IMR-90 (cell line): ENCODE results near the gene RHOB. TPM values are rescaled to one million over a fixed set of nuclear protein-coding genes. Genes with fewer than 3 reads are reported as not detected.
A peak's percentile ranks its signal among the peaks of the same experiment; 100 is the strongest.

ENCODE experiments used
- ATAC-seq: fragments of 200-7000 bp; cut with Tn5 transposase; 2 replicates; pipeline ENCODE4 v1.9.1; 2020; ENCODE audit warnings: low read depth, mild to moderate bottlenecking, moderate library complexity
- BruUV-seq: library from RNA; stranded (reverse); fragments of 400-500 nt; replicated peaks from 2 replicates; lab custom pipeline; 2021; lab: Mats Ljungman, UMichigan
- CTCF ChIA-PET: fragments of 300-600 bp; formaldehyde crosslinking; extraction: SDS; loops from one replicate; lab custom pipeline; 2021; ENCODE audit warnings: antibody characterized with exemption; lab: Yijun Ruan, JAX
- POLR2A ChIA-PET: fragments of 300-600 bp; sonication (Branson Sonifier 250); formaldehyde crosslinking; loops from one replicate; lab custom pipeline; 2022; ENCODE audit warnings: antibody characterized with exemption; ENCODE audit not compliant: unreplicated experiment; lab: Charles Lee
- DNase-seq: peaks from one replicate; pipeline ENCODE4 v3.0.0; 2013
- H2AFZ ChIP-seq: replicated peaks from 2 replicates; pipeline ENCODE3; 2013; ENCODE audit warnings: low read length, mild to moderate bottlenecking; ENCODE audit not compliant: poor library complexity
- H2AK5ac ChIP-seq: 2 replicates; pipeline ENCODE4 v1.6.1; 2013; ENCODE audit warnings: low read depth, low read length, inconsistent platforms
- H2AK9ac ChIP-seq: replicated peaks from 2 replicates; pipeline ENCODE3; 2013; ENCODE audit warnings: mild to moderate bottlenecking, low read depth, low read length, moderate library complexity; ENCODE audit not compliant: poor library complexity
- H2BK120ac ChIP-seq: 2 replicates; pipeline ENCODE4 v1.6.1; 2013; ENCODE audit warnings: low read depth, low read length, inconsistent platforms
- H2BK15ac ChIP-seq: 3 replicates; pipeline ENCODE4 v1.6.1; 2013; ENCODE audit warnings: low read depth, low read length, inconsistent platforms
- H2BK20ac ChIP-seq: 2 replicates; pipeline ENCODE4 v1.6.1; 2013; ENCODE audit warnings: low read depth, mild to moderate bottlenecking, inconsistent platforms, low read length, moderate library complexity
- H2BK5ac ChIP-seq: 2 replicates; pipeline ENCODE4 v1.6.1; 2013; ENCODE audit warnings: mild to moderate bottlenecking, low read depth, low read length, inconsistent platforms; ENCODE audit not compliant: poor library complexity, severe bottlenecking
- H3K14ac ChIP-seq: replicated peaks from 2 replicates; pipeline ENCODE4 v1.6.1; 2013; ENCODE audit warnings: low read depth, low read length, inconsistent platforms
- H3K18ac ChIP-seq: 2 replicates; pipeline ENCODE4 v1.6.1; 2013; ENCODE audit warnings: low read depth, low read length, control low read depth
- H3K23ac ChIP-seq: 2 replicates; pipeline ENCODE4 v1.6.1; 2013; ENCODE audit warnings: low read depth, low read length, inconsistent platforms
- H3K27ac ChIP-seq: 2 replicates; pipeline ENCODE4 v1.5.1; 2013; ENCODE audit warnings: mild to moderate bottlenecking, control low read depth, low read length; ENCODE audit not compliant: insufficient read depth
- H3K27me3 ChIP-seq: 2 replicates; pipeline ENCODE4 v1.6.1; 2013; ENCODE audit warnings: low read length; ENCODE audit not compliant: control insufficient read depth, insufficient read depth
- H3K36me3 ChIP-seq: 2 replicates; pipeline ENCODE4 v1.6.1; 2013; ENCODE audit warnings: low read length, mixed read lengths; ENCODE audit not compliant: control insufficient read depth, insufficient read depth
- H3K4ac ChIP-seq: 2 replicates; pipeline ENCODE4 v1.6.1; 2013; ENCODE audit warnings: low read depth, low read length, inconsistent platforms
- H3K4me1 ChIP-seq: 2 replicates; pipeline ENCODE4 v1.6.1; 2013; ENCODE audit warnings: low read length, mixed read lengths; ENCODE audit not compliant: control insufficient read depth, insufficient read depth
- H3K4me2 ChIP-seq: 2 replicates; pipeline ENCODE4 v1.6.1; 2013; ENCODE audit warnings: low read depth, mild to moderate bottlenecking, control low read depth, low read length, moderate library complexity
- H3K4me3 ChIP-seq: 2 replicates; pipeline ENCODE4 v1.5.1; 2013; ENCODE audit warnings: low read depth, mild to moderate bottlenecking, control low read depth, low read length, moderate library complexity; ENCODE audit not compliant: insufficient read depth
- H3K56ac ChIP-seq: 2 replicates; pipeline ENCODE4 v1.6.1; 2013; ENCODE audit warnings: low read length, inconsistent platforms; ENCODE audit not compliant: insufficient read depth; ENCODE audit errors: extremely low read depth
- H3K79me1 ChIP-seq, 2 experiments: 2 replicates each; pipeline ENCODE4 v1.6.1; 2013; ENCODE audit warnings: low read length in 2 of 2, inconsistent platforms in 1 of 2, low read depth in 1 of 2
- H3K9ac ChIP-seq: 2 replicates; pipeline ENCODE4 v1.6.1; 2013; ENCODE audit warnings: low read depth, low read length, control low read depth
- H3K9me1 ChIP-seq: 2 replicates; pipeline ENCODE4 v1.6.1; 2013; ENCODE audit warnings: low read length, inconsistent platforms; ENCODE audit not compliant: insufficient read depth
- H3K9me3 ChIP-seq: 2 replicates; pipeline ENCODE4 v1.6.1; 2013; ENCODE audit warnings: low read length; ENCODE audit not compliant: control insufficient read depth, insufficient read depth
- H4K20me1 ChIP-seq: 2 replicates; pipeline ENCODE4 v1.6.1; 2013; ENCODE audit warnings: low read length, inconsistent platforms; ENCODE audit not compliant: insufficient read depth
- H4K5ac ChIP-seq: 2 replicates; pipeline ENCODE4 v1.6.1; 2013; ENCODE audit warnings: mild to moderate bottlenecking, low read depth, low read length, control low read depth
- H4K8ac ChIP-seq, 2 experiments: 2 replicates each; pipeline ENCODE4 v1.6.1; 2013; ENCODE audit warnings: low read depth in 2 of 2, low read length in 2 of 2, control low read depth in 1 of 2, inconsistent platforms in 1 of 2
- H4K91ac ChIP-seq: 2 replicates; pipeline ENCODE4 v1.6.1; 2013; ENCODE audit warnings: low read depth, low read length, inconsistent platforms; ENCODE audit not compliant: insufficient read depth
- MAZ ChIP-seq: IDR thresholded peaks from 2 replicates; pipeline ENCODE4 v1.6.1; 2012; ENCODE audit warnings: low read depth, mild to moderate bottlenecking, low read length, improper control_type of control experiment, moderate library complexity, borderline replicate concordance
- WGBS, 2 experiments: methylation state at CpG; one replicate each; pipeline versions ENCODE4 v1.1.5 to v1.1.7; 2013; ENCODE audit warnings: missing lambda C conversion rate in 2 of 2; ENCODE audit not compliant: insufficient read length in 1 of 2; ENCODE audit errors: extremely low coverage in 2 of 2; 5-methylcytosine and 5-hydroxymethylcytosine counted together
- dilution Hi-C: fragments of 300-500 bp; cut with HindIII; formaldehyde crosslinking; loops from one replicate; pipeline ENCODE4 v1.14.3; 2018; ENCODE audit warnings: low sequenced_read_pairs; ENCODE audit not compliant: unreplicated experiment
- in situ Hi-C: fragments of 300-500 bp; cut with MboI; formaldehyde crosslinking; loops from 3 replicates; pipeline ENCODE4 v1.14.3; 2019; ENCODE audit warnings: low sequenced_read_pairs, inconsistent platforms, mixed read lengths
- intact Hi-C: fragments of 100-400 bp; cut with micrococcal nuclease; formaldehyde crosslinking; loops from 2 replicates; pipeline ENCODE4 v1.10.0; 2022
- polyA plus RNA-seq, 3 experiments: library from polyadenylated mRNA; depleted of rRNA; stranded (reverse); fragments of >200 nt; gene quantifications; 2 replicates each; pipeline ENCODE4 v1.2.3, GENCODE V29; 2012; ENCODE audit warnings: low replicate concordance in 1 of 3
- total RNA-seq: library from RNA; depleted of rRNA; stranded (reverse); fragments of >200 nt; gene quantifications from 2 replicates; pipeline ENCODE4 v1.2.3, GENCODE V29; 2012
- TF ChIP-seq, protein P1 (sequence below): conservative IDR thresholded peaks from 2 replicates; pipeline ENCODE4 v1.5.1; 2012; ENCODE audit warnings: mild to moderate bottlenecking, low read depth, low read length, improper control_type of control experiment

The RHOB gene
- total and polyA plus RNA-seq, 2 of the 4 experiments (the other 2 are of a cell fraction), result 112 to 149 TPM

DNA sequence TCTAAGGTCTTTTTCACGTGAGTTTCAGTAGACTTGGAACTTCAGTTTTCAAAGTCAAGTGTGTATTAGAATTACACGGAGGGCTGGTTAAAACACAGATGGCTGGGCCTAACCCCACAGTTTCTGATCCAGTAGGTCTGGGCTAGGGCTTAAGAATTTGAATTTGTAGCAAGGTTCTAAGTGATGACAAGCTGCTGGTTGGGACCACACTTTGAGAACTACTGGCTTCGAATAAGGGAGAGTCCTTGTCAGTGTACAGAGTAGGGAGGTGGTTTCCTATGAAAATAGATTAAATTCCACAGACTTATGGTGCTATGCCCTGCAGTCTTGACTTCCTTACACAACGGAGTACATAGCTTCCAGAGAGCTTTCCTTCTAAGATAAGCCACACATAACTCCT, 4.5 kb downstream of the RHOB start:
- Histone ChIP-seq H3K18ac (peak overlapping the region; percentile 40; the same call in 1 of the 2 replicates), H2BK20ac (no peak overlapping the region), H3K36me3 (peaks cover 6% of the 10 kb centered on the region), H3K9ac (no peak overlapping the region), H3K56ac (no peak overlapping the region), H3K4me3 (no peak overlapping the region), H3K14ac (peak overlapping the region; percentile 18; the same call in 1 of the 2 replicates), H2AFZ (no peak overlapping the region), H3K4me1 (peaks cover 14% of the 10 kb centered on the region), H3K27ac (no peak overlapping the region; the same call in 1 of the 2 replicates), H3K9me1 (peaks cover 4% of the 10 kb centered on the region), H2AK9ac (no peak overlapping the region), H2BK120ac (no peak overlapping the region), H4K5ac (no peak overlapping the region), H3K9me3 (no peaks in the 10 kb centered on the region), H2AK5ac (no peak overlapping the region; the same call in 1 of the 2 replicates), H2BK5ac (peak overlapping the region; percentile 16), H4K8ac (no peak overlapping the region), H3K4me2 (no peak overlapping the region), H4K20me1 (peaks cover 42% of the 10 kb centered on the region), H4K91ac (peak overlapping the region; percentile 40), H3K23ac (peak overlapping the region; percentile 24; the same call in 1 of the 2 replicates), H3K79me1 (peaks cover 3 to 32% of the 10 kb centered on the region in 2 experiments), H3K27me3 (no peaks in the 10 kb centered on the region), H2BK15ac (no peak overlapping the region), H3K4ac (0 out of 2 replicates have a peak overlapping the region, but pooled peaks have one; percentile 42)
- ATAC-seq (no peak), DNase-seq (peak; percentile 41)
- TF ChIP-seq, protein P1, sequence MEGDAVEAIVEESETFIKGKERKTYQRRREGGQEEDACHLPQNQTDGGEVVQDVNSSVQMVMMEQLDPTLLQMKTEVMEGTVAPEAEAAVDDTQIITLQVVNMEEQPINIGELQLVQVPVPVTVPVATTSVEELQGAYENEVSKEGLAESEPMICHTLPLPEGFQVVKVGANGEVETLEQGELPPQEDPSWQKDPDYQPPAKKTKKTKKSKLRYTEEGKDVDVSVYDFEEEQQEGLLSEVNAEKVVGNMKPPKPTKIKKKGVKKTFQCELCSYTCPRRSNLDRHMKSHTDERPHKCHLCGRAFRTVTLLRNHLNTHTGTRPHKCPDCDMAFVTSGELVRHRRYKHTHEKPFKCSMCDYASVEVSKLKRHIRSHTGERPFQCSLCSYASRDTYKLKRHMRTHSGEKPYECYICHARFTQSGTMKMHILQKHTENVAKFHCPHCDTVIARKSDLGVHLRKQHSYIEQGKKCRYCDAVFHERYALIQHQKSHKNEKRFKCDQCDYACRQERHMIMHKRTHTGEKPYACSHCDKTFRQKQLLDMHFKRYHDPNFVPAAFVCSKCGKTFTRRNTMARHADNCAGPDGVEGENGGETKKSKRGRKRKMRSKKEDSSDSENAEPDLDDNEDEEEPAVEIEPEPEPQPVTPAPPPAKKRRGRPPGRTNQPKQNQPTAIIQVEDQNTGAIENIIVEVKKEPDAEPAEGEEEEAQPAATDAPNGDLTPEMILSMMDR, result no peak
- 0 out of 2 replicates have a peak, but pooled peaks have one; percentile 11 for TF ChIP-seq MAZ
- in situ Hi-C loops, result loop anchor here (5.0 kb wide), 1 partner anchor 41 kb away; no protein-coding TSS in a partner anchor
- POLR2A ChIA-PET, result no interaction called here
- dilution Hi-C loops, result no loop called here
- no CpG with 5 or more reads among the region's 4 CpGs for WGBS, 2 experiments
- intact Hi-C loops, result loop anchor here (2.0 kb wide), 2 partner anchors 43 to 149 kb away; no protein-coding TSS in a partner anchor
- CTCF ChIA-PET, result interaction anchor here (0.7 kb wide), 1 partner anchor 14 kb away, joined by 3 read pairs; no protein-coding TSS in a partner anchor
- BruUV-seq, result no TSS peak
